Measurements from ENCODE around the gene FLNC. TPM values are rescaled to one million over a fixed set of nuclear protein-coding genes. Genes with fewer than 3 reads are reported as not detected.

The FLNC gene
- total and polyA plus RNA-seq, 9 of the 15 experiments (the other 6 are each of a cell fraction or from before 2014, with no cell fraction given): 0.90 to 155 (median 28.8) TPM

GRCh38 chr7:128792471-128793180 lies 37.6 kb upstream of the FLNC start (continued):
- TF ChIP-seq ARID4B (CRISPR knock-in tag; IDR thresholded peaks at IDR 0.05) (no peak), ID3 (CRISPR knock-in tag; IDR thresholded peaks at IDR 0.05) (no peak), ID3 (tag; IDR thresholded peaks at IDR 0.05) (no peak), ZFPM2 (CRISPR knock-in tag; IDR thresholded peaks at IDR 0.05) (no peak), BHLHE40 (IDR thresholded peaks at IDR 0.05; ENCODE audit: low read length) (peak; percentile 77), RBM17 (IDR thresholded peaks at IDR 0.05; ENCODE audit: borderline replicate concordance, low read depth, low read length) (no peak), ZC3H4 (CRISPR knock-in tag; IDR thresholded peaks at IDR 0.05; ENCODE audit: borderline replicate concordance) (no peak), SIX5 (IDR thresholded peaks at IDR 0.05; ENCODE audit: borderline replicate concordance in 1 of 2, insufficient read depth in 1 of 2, low read depth in 1 of 2, low read length in 2 of 2) (no peak), NR2F6 (CRISPR knock-in tag; IDR thresholded peaks at IDR 0.05) (no peak), ZNF766 (CRISPR knock-in tag; conservative IDR thresholded peaks at IDR 0.05) (no peak), RCOR1 (IDR thresholded peaks at IDR 0.05; ENCODE audit: borderline replicate concordance in 1 of 2, low read depth in 2 of 2, low read length in 2 of 2) (no peak), CC2D1A (IDR thresholded peaks at IDR 0.05) (no peak), CHCHD3 (CRISPR knock-in tag; IDR thresholded peaks at IDR 0.05) (no peak)
- TF ChIP-seq, protein P1, sequence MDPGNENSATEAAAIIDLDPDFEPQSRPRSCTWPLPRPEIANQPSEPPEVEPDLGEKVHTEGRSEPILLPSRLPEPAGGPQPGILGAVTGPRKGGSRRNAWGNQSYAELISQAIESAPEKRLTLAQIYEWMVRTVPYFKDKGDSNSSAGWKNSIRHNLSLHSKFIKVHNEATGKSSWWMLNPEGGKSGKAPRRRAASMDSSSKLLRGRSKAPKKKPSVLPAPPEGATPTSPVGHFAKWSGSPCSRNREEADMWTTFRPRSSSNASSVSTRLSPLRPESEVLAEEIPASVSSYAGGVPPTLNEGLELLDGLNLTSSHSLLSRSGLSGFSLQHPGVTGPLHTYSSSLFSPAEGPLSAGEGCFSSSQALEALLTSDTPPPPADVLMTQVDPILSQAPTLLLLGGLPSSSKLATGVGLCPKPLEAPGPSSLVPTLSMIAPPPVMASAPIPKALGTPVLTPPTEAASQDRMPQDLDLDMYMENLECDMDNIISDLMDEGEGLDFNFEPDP (CRISPR knock-in tag; IDR thresholded peaks at IDR 0.05): 0 out of 2 replicates have a peak, but pooled peaks have one; percentile 20
- TF ChIP-seq, protein P2, sequence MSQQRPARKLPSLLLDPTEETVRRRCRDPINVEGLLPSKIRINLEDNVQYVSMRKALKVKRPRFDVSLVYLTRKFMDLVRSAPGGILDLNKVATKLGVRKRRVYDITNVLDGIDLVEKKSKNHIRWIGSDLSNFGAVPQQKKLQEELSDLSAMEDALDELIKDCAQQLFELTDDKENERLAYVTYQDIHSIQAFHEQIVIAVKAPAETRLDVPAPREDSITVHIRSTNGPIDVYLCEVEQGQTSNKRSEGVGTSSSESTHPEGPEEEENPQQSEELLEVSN (IDR thresholded peaks at IDR 0.05; ENCODE audit: borderline replicate concordance in 1 of 2, extremely low read depth in 1 of 2, insufficient read depth in 1 of 2, insufficient read length in 1 of 2, low read depth in 1 of 2, low read length in 1 of 2, poor library complexity in 1 of 2, severe bottlenecking in 1 of 2): peak; percentile 67 to 83
- TF ChIP-seq, protein P3, sequence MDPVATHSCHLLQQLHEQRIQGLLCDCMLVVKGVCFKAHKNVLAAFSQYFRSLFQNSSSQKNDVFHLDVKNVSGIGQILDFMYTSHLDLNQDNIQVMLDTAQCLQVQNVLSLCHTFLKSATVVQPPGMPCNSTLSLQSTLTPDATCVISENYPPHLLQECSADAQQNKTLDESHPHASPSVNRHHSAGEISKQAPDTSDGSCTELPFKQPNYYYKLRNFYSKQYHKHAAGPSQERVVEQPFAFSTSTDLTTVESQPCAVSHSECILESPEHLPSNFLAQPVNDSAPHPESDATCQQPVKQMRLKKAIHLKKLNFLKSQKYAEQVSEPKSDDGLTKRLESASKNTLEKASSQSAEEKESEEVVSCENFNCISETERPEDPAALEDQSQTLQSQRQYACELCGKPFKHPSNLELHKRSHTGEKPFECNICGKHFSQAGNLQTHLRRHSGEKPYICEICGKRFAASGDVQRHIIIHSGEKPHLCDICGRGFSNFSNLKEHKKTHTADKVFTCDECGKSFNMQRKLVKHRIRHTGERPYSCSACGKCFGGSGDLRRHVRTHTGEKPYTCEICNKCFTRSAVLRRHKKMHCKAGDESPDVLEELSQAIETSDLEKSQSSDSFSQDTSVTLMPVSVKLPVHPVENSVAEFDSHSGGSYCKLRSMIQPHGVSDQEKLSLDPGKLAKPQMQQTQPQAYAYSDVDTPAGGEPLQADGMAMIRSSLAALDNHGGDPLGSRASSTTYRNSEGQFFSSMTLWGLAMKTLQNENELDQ (CRISPR knock-in tag; IDR thresholded peaks at IDR 0.05; ENCODE audit: borderline replicate concordance): no peak
